HG03159 (cell line): ENCODE measurements around the gene PCSK5.

Experiments used
- ATAC-seq: cut with Tn5 transposase; IDR thresholded peaks from one replicate; pipeline ENCODE4 v1.9.1; 2021; ENCODE audit warnings: mild to moderate bottlenecking, moderate library complexity; ENCODE audit not compliant: unreplicated experiment

The PCSK5 gene

GRCh38 chr9:75998096-75998780 lies 107.8 kb downstream of the PCSK5 start:
- ATAC-seq, result no peak

- no peak for ATAC-seq
Measured at GRCh38 chr9:76001459-76001858, 111.0 kb downstream of the PCSK5 start.

- no peak for ATAC-seq
Measured at GRCh38 chr9:76003041-76003440, 112.6 kb downstream of the PCSK5 start.

- ATAC-seq, result no peak
Measured at GRCh38 chr9:76004526-76004925, 114.1 kb downstream of the PCSK5 start.

- ATAC-seq, result no peak
Measured at GRCh38 chr9:76007935-76008334, 117.5 kb downstream of the PCSK5 start.

- ATAC-seq, result no peak
Measured at GRCh38 chr9:76013809-76014208, 123.3 kb downstream of the PCSK5 start.

- ATAC-seq, result no peak
Measured at GRCh38 chr9:76018235-76018634, 127.8 kb downstream of the PCSK5 start.

GRCh38 chr9:76018761-76019160 lies 128.3 kb downstream of the PCSK5 start:
- ATAC-seq, result no peak

GRCh38 chr9:76020652-76021051 lies 130.2 kb downstream of the PCSK5 start:
- no peak for ATAC-seq

- no peak for ATAC-seq
Measured at GRCh38 chr9:76022317-76022716, 131.8 kb downstream of the PCSK5 start.

GRCh38 chr9:76023715-76024195 lies 133.3 kb downstream of the PCSK5 start:
- ATAC-seq, result no peak

GRCh38 chr9:76025286-76025685 lies 134.8 kb downstream of the PCSK5 start:
- no peak for ATAC-seq

- no peak for ATAC-seq
Measured at GRCh38 chr9:76026796-76027195, 136.3 kb downstream of the PCSK5 start.

- no peak for ATAC-seq
Measured at GRCh38 chr9:76027416-76027815, 136.9 kb downstream of the PCSK5 start.

- no peak for ATAC-seq
Measured at GRCh38 chr9:76027861-76028260, 137.4 kb downstream of the PCSK5 start.

GRCh38 chr9:76032038-76032796 lies 141.7 kb downstream of the PCSK5 start:
- ATAC-seq, result no peak

GRCh38 chr9:76032797-76033373 lies 142.4 kb downstream of the PCSK5 start:
- ATAC-seq, result no peak

GRCh38 chr9:76034049-76034448 lies 143.6 kb downstream of the PCSK5 start:
- no peak for ATAC-seq

GRCh38 chr9:76036762-76037161 lies 146.3 kb downstream of the PCSK5 start:
- ATAC-seq, result no peak

GRCh38 chr9:76037587-76038225 lies 147.2 kb downstream of the PCSK5 start:
- ATAC-seq, result no peak

- no peak for ATAC-seq
Measured at GRCh38 chr9:76038431-76038830, 148.0 kb downstream of the PCSK5 start.
